SJSA1 (cell line): ENCODE results near the gene PRCD. TPM values are rescaled to one million over a fixed set of nuclear protein-coding genes. Genes with fewer than 3 reads are reported as not detected.
"Not testable (repeated sequence)": the region's sequence is repeated elsewhere in the genome, so short reads cannot be mapped to it uniquely, and the experiment has no call there.

Source experiments
- DNase-seq, 2 experiments: peaks; one replicate each; pipeline ENCODE4 v3.0.0-alpha.2; 2015 to 2020; ENCODE audit warnings: low spot score in 2 of 2, low read depth in 1 of 2
- H3K27ac ChIP-seq: fragments of 250-450 bp; sonication (Bioruptor Pico); 2 replicates; pipeline ENCODE4 v1.5.1; 2020; ENCODE audit warnings: mild to moderate bottlenecking, moderate library complexity
- H3K27me3 ChIP-seq: fragments of 250-450 bp; sonication (Bioruptor Pico); replicated peaks from 2 replicates; pipeline ENCODE4 v1.5.1; 2020; ENCODE audit warnings: mild to moderate bottlenecking, moderate library complexity
- H3K36me3 ChIP-seq: fragments of 250-450 bp; sonication (Bioruptor Pico); 2 replicates; pipeline ENCODE4 v1.5.1; 2020; ENCODE audit warnings: mild to moderate bottlenecking
- H3K4me1 ChIP-seq: fragments of 250-450 bp; sonication (Bioruptor Pico); replicated peaks from 2 replicates; pipeline ENCODE4 v1.6.1; 2021; ENCODE audit warnings: mild to moderate bottlenecking
- H3K4me3 ChIP-seq: fragments of 250-450 bp; sonication (Bioruptor Pico); 2 replicates; pipeline ENCODE4 v1.5.1; 2020; ENCODE audit warnings: mild to moderate bottlenecking
- H3K9me3 ChIP-seq: fragments of 250-450 bp; sonication (Bioruptor Pico); replicated peaks from 2 replicates; pipeline ENCODE4 v1.5.1; 2020; ENCODE audit warnings: mild to moderate bottlenecking
- total RNA-seq: library from RNA; depleted of rRNA; stranded (reverse); fragments of >200 nt; shearing (Covaris generic); gene quantifications from 2 replicates; pipeline ENCODE4 v1.2.3, GENCODE V29; 2014

Gene PRCD
- total RNA-seq, 1 experiment from 2014 or later, result 0.13 TPM

- no peak for DNase-seq
- H3K4me3 ChIP-seq, result no peak overlapping the region
- no peaks in the 10 kb centered on the region for H3K27me3 ChIP-seq
- peaks cover 23% of the 10 kb centered on the region for H3K4me1 ChIP-seq
- no peaks in the 10 kb centered on the region for H3K36me3 ChIP-seq
- H3K27ac ChIP-seq, result no peak overlapping the region
- H3K9me3 ChIP-seq, result no peaks in the 10 kb centered on the region
Measured at GRCh38 chr17:76512366-76513305, 27.2 kb upstream of the PRCD start.

- H3K9me3 ChIP-seq, result no peaks in the 10 kb centered on the region
- H3K36me3 ChIP-seq, result no peaks in the 10 kb centered on the region
- no peak for DNase-seq
- H3K4me1 ChIP-seq, result peaks cover 23% of the 10 kb centered on the region
- no peak overlapping the region for H3K4me3 ChIP-seq
- no peak overlapping the region for H3K27ac ChIP-seq
- H3K27me3 ChIP-seq, result no peaks in the 10 kb centered on the region
Measured at GRCh38 chr17:76513306-76513692, 26.5 kb upstream of the PRCD start.

- not testable (repeated sequence) for H3K9me3 ChIP-seq, H3K4me3 ChIP-seq, H3K27ac ChIP-seq, H3K27me3 ChIP-seq, H3K36me3 ChIP-seq, DNase-seq
- peaks cover 23% of the 10 kb centered on the region for H3K4me1 ChIP-seq
Measured at GRCh38 chr17:76514355-76514754, 25.5 kb upstream of the PRCD start.

GRCh38 chr17:76515274-76515949 lies 24.4 kb upstream of the PRCD start:
- H3K36me3 ChIP-seq, result no peaks in the 10 kb centered on the region
- H3K4me3 ChIP-seq, result peak overlapping the region; percentile 12
- H3K9me3 ChIP-seq, result no peaks in the 10 kb centered on the region
- H3K4me1 ChIP-seq, result peaks cover 23% of the 10 kb centered on the region
- DNase-seq, result peak; percentile 87 to 88
- peak overlapping the region; percentile 80 for H3K27ac ChIP-seq
- no peaks in the 10 kb centered on the region for H3K27me3 ChIP-seq

GRCh38 chr17:76517638-76518038 lies 22.2 kb upstream of the PRCD start:
- Histone ChIP-seq H3K9me3 (no peaks in the 10 kb centered on the region; the same call in 1 of the 2 replicates), H3K27ac (no peak overlapping the region), H3K36me3 (no peaks in the 10 kb centered on the region), H3K4me1 (peaks cover 19% of the 10 kb centered on the region), H3K4me3 (no peak overlapping the region), H3K27me3 (no peaks in the 10 kb centered on the region)
- DNase-seq, result no peak

GRCh38 chr17:76519048-76519966 lies 20.5 kb upstream of the PRCD start:
- H3K9me3 ChIP-seq, result no peaks in the 10 kb centered on the region; the same call in 1 of the 2 replicates
- H3K4me1 ChIP-seq, result peaks cover 34% of the 10 kb centered on the region
- H3K27me3 ChIP-seq, result no peaks in the 10 kb centered on the region
- no peaks in the 10 kb centered on the region for H3K36me3 ChIP-seq
- H3K27ac ChIP-seq, result no peak overlapping the region
- no peak for DNase-seq
- H3K4me3 ChIP-seq, result no peak overlapping the region

GRCh38 chr17:76521262-76521661 lies 18.6 kb upstream of the PRCD start:
- Histone ChIP-seq H3K9me3 (no peaks in the 10 kb centered on the region; the same call in 1 of the 2 replicates), H3K4me3 (no peak overlapping the region), H3K36me3 (no peaks in the 10 kb centered on the region), H3K27me3 (no peaks in the 10 kb centered on the region), H3K4me1 (peaks cover 28% of the 10 kb centered on the region), H3K27ac (no peak overlapping the region)
- no peak for DNase-seq

- DNase-seq, H3K27me3 ChIP-seq, H3K4me3 ChIP-seq, H3K36me3 ChIP-seq, H3K9me3 ChIP-seq, H3K27ac ChIP-seq: not testable (repeated sequence)
- H3K4me1 ChIP-seq, result peaks cover 28% of the 10 kb centered on the region
Measured at GRCh38 chr17:76521683-76522082, 18.2 kb upstream of the PRCD start.

GRCh38 chr17:76523084-76524037 lies 16.5 kb upstream of the PRCD start:
- Histone ChIP-seq H3K9me3 (no peaks in the 10 kb centered on the region; the same call in 1 of the 2 replicates), H3K4me3 (no peak overlapping the region), H3K36me3 (no peaks in the 10 kb centered on the region), H3K27me3 (no peaks in the 10 kb centered on the region), H3K27ac (no peak overlapping the region), H3K4me1 (peaks cover 41% of the 10 kb centered on the region)
- peak; percentile 78 to 80 for DNase-seq

- Histone ChIP-seq H3K27me3 (no peaks in the 10 kb centered on the region), H3K4me3 (no peak overlapping the region)
Measured at GRCh38 chr17:76524598-76525512, 15.0 kb upstream of the PRCD start.

GRCh38 chr17:76525513-76525833 lies 14.4 kb upstream of the PRCD start:
- peak overlapping the region; percentile 30 for H3K27ac ChIP-seq
- H3K9me3 ChIP-seq, result not testable (repeated sequence)
- peaks cover 63% of the 10 kb centered on the region for H3K4me1 ChIP-seq

More at GRCh38 chr17:76524598-76525512, 15.0 kb upstream of the PRCD start:
- H3K36me3 ChIP-seq, result no peaks in the 10 kb centered on the region
- H3K4me1 ChIP-seq, result peaks cover 56% of the 10 kb centered on the region
- H3K27ac ChIP-seq, result peak overlapping the region; percentile 30
- DNase-seq, result peak; percentile 95 to 97
- H3K9me3 ChIP-seq, result no peaks in the 10 kb centered on the region; the same call in 1 of the 2 replicates

GRCh38 chr17:76527016-76527415 lies 12.8 kb upstream of the PRCD start:
- H3K36me3 ChIP-seq, H3K4me3 ChIP-seq, H3K27ac ChIP-seq, DNase-seq, H3K9me3 ChIP-seq, H3K27me3 ChIP-seq: not testable (repeated sequence)
- peaks cover 78% of the 10 kb centered on the region for H3K4me1 ChIP-seq

More at GRCh38 chr17:76525513-76525833, 14.4 kb upstream of the PRCD start:
- not testable (repeated sequence) for H3K27me3 ChIP-seq, DNase-seq, H3K4me3 ChIP-seq, H3K36me3 ChIP-seq
